Common myeloid progenitor, CD34-positive (primary cell): Measurements from ENCODE around the gene PRDM16.

Experiments used
- CTCF ChIA-PET: fragments of 350-600 bp; sonication (Branson Sonifier 250); formaldehyde crosslinking; loops from one replicate; lab custom pipeline; 2021; ENCODE audit warnings: antibody characterized with exemption; lab: Charles Lee
- POLR2A ChIA-PET: fragments of 350-600 bp; sonication (Branson Sonifier 250); formaldehyde crosslinking; loops from one replicate; lab custom pipeline; 2021; ENCODE audit warnings: antibody characterized with exemption; lab: Charles Lee
- DNase-seq, 3 donors: peaks; one replicate each; pipeline versions ENCODE4 v3.0.0 to v3.0.0-alpha.2; 2013
- H3K27ac ChIP-seq, 2 experiments: 1 replicate in 1 of 2; 2 replicates in 1 of 2; pipeline ENCODE4 v1.7.0; 2013; ENCODE audit warnings: inconsistent platforms in 2 of 2, low read length in 2 of 2, mild to moderate bottlenecking in 2 of 2, low read depth in 1 of 2, moderate library complexity in 1 of 2; ENCODE audit not compliant: severe bottlenecking in 2 of 2, insufficient read depth in 1 of 2, poor library complexity in 1 of 2
- H3K27me3 ChIP-seq, 5 experiments: replicated peaks in 2 of 5; 1 replicate in 3 of 5; 2 replicates in 2 of 5; pipeline versions ENCODE4 v1.6.1 to v1.7.0; 2013; ENCODE audit warnings: low read length in 4 of 5, mild to moderate bottlenecking in 2 of 5, moderate library complexity in 2 of 5, inconsistent platforms in 1 of 5; ENCODE audit not compliant: insufficient read depth in 5 of 5, control insufficient read depth in 4 of 5
- H3K36me3 ChIP-seq, 4 experiments: 1 replicate in 2 of 4; 2 replicates in 2 of 4; pipeline versions ENCODE4 v1.6.1 to v1.7.0; 2013; ENCODE audit warnings: low read length in 3 of 4, control low read depth in 1 of 4, mild to moderate bottlenecking in 1 of 4; ENCODE audit not compliant: control insufficient read depth in 4 of 4, insufficient read depth in 4 of 4
- H3K4me1 ChIP-seq, 4 experiments: 1 replicate in 3 of 4; 2 replicates in 1 of 4; pipeline versions ENCODE4 v1.6.1 to v1.7.1; 2013; ENCODE audit warnings: low read length in 3 of 4, mild to moderate bottlenecking in 3 of 4, control low read depth in 1 of 4, inconsistent platforms in 1 of 4, moderate library complexity in 1 of 4; ENCODE audit not compliant: control insufficient read depth in 4 of 4, insufficient read depth in 4 of 4; ENCODE audit errors: control extremely low read depth in 1 of 4
- H3K4me3 ChIP-seq, 7 experiments: 1 replicate in 4 of 7; 2 replicates in 3 of 7; pipeline versions ENCODE4 v1.5.1 to v1.7.0; 2013; ENCODE audit warnings: mild to moderate bottlenecking in 7 of 7, low read length in 6 of 7, moderate library complexity in 6 of 7, inconsistent platforms in 2 of 7, low read depth in 2 of 7, control low read depth in 1 of 7; ENCODE audit not compliant: insufficient read depth in 4 of 7, control insufficient read depth in 1 of 7; ENCODE audit errors: extremely low read depth in 1 of 7
- H3K9me3 ChIP-seq, 5 experiments: 1 replicate in 4 of 5; 2 replicates in 1 of 5; pipeline versions ENCODE4 v1.6.1 to v1.7.1; 2013; ENCODE audit warnings: low read length in 4 of 5, mild to moderate bottlenecking in 2 of 5, inconsistent platforms in 1 of 5, low read depth in 1 of 5, moderate library complexity in 1 of 5; ENCODE audit not compliant: control insufficient read depth in 4 of 5, insufficient read depth in 2 of 5; ENCODE audit errors: control extremely low read depth in 1 of 5
- WGBS: methylation state at CpG from one replicate; pipeline ENCODE4 v1.1.5; 2013; ENCODE audit not compliant: insufficient coverage; 5-methylcytosine and 5-hydroxymethylcytosine counted together

The PRDM16 gene

GRCh38 chr1:3267550-3268270, 198.7 kb downstream of the PRDM16 start:
- Histone ChIP-seq H3K36me3 (no peaks in the 10 kb centered on the region), H3K4me3 (no peak overlapping the region), H3K27ac (no peak overlapping the region), H3K27me3 (no peaks in the 10 kb centered on the region), H3K4me1 (no peaks in the 10 kb centered on the region), H3K9me3 (no peaks in the 10 kb centered on the region)
- ChIA-PET POLR2A (no interaction called here), CTCF (no interaction called here)
- no peak for DNase-seq
- WGBS = 97% methylated on average over 40 of the region's 43 CpGs

GRCh38 chr1:3268281-3268680, 199.3 kb downstream of the PRDM16 start:
- CTCF ChIA-PET = no interaction called here
- Histone ChIP-seq H3K27ac (no peak overlapping the region), H3K27me3 (no peaks in the 10 kb centered on the region), H3K4me3 (no peak overlapping the region), H3K9me3 (no peaks in the 10 kb centered on the region), H3K4me1 (no peaks in the 10 kb centered on the region), H3K36me3 (no peaks in the 10 kb centered on the region)
- no peak for DNase-seq
- 95% methylated on average over 11 of the region's 11 CpGs for WGBS
- POLR2A ChIA-PET = no interaction called here

GRCh38 chr1:3270403-3271245, 201.6 kb downstream of the PRDM16 start:
- H3K4me3 ChIP-seq = no peak overlapping the region
- 90% methylated on average over 23 of the region's 27 CpGs for WGBS
- no peaks in the 10 kb centered on the region for H3K36me3 ChIP-seq
- CTCF ChIA-PET = interaction anchor here (0.9 kb wide), 1 partner anchor 9 kb away, joined by 3 read pairs; no protein-coding TSS in a partner anchor
- no peak overlapping the region for H3K27ac ChIP-seq
- H3K4me1 ChIP-seq = no peaks in the 10 kb centered on the region
- H3K9me3 ChIP-seq = no peaks in the 10 kb centered on the region
- H3K27me3 ChIP-seq = no peaks in the 10 kb centered on the region
- POLR2A ChIA-PET = no interaction called here
- no peak for DNase-seq

- H3K27ac ChIP-seq = no peak overlapping the region
- no peaks in the 10 kb centered on the region for H3K9me3 ChIP-seq
- H3K4me3 ChIP-seq = no peak overlapping the region
- no peak for DNase-seq
- H3K27me3 ChIP-seq = no peaks in the 10 kb centered on the region
- WGBS = 88% methylated on average over 8 of the region's 9 CpGs
- no peaks in the 10 kb centered on the region for H3K4me1 ChIP-seq
- POLR2A ChIA-PET = no interaction called here
- CTCF ChIA-PET = interaction anchor here (0.9 kb wide), 1 partner anchor 8 kb away, joined by 3 read pairs; no protein-coding TSS in a partner anchor
- H3K36me3 ChIP-seq = no peaks in the 10 kb centered on the region
Measured at GRCh38 chr1:3271866-3272265, 202.9 kb downstream of the PRDM16 start.

- no peaks in the 10 kb centered on the region for H3K36me3 ChIP-seq
- H3K27ac ChIP-seq = no peak overlapping the region
- ChIA-PET POLR2A (no interaction called here), CTCF (interaction anchor here (0.9 to 1.0 kb wide), 2 partner anchors 10 to 21 kb away, joined by 3 to 4 read pairs; no protein-coding TSS in a partner anchor)
- H3K4me3 ChIP-seq = no peak overlapping the region
- 94% methylated on average over 28 of the region's 29 CpGs for WGBS
- H3K9me3 ChIP-seq = no peaks in the 10 kb centered on the region
- no peaks in the 10 kb centered on the region for H3K27me3 ChIP-seq
- H3K4me1 ChIP-seq = no peaks in the 10 kb centered on the region
- no peak for DNase-seq
Measured at GRCh38 chr1:3272321-3273045, 203.5 kb downstream of the PRDM16 start.

- ChIA-PET CTCF (interaction anchor here (0.9 to 1.0 kb wide), 2 partner anchors 9 to 20 kb away, joined by 3 to 4 read pairs; no protein-coding TSS in a partner anchor), POLR2A (no interaction called here)
- no peak for DNase-seq
- Histone ChIP-seq H3K27ac (no peak overlapping the region), H3K9me3 (no peaks in the 10 kb centered on the region), H3K36me3 (no peaks in the 10 kb centered on the region), H3K27me3 (no peaks in the 10 kb centered on the region), H3K4me3 (no peak overlapping the region), H3K4me1 (no peaks in the 10 kb centered on the region)
- WGBS = 98% methylated on average over 4 of the region's 4 CpGs
Measured at GRCh38 chr1:3273447-3273846, 204.4 kb downstream of the PRDM16 start.
